HTERT RPE-1 (cell line): ENCODE measurements around the gene TRMU.
"Not testable (repeated sequence)": the region's sequence is repeated elsewhere in the genome, so short reads cannot be mapped to it uniquely, and the experiment has no call there.

Source experiments
- in situ Hi-C: fragments of 300-500 bp; cut with MboI; formaldehyde crosslinking; loops from 4 replicates; pipeline ENCODE4 v1.14.3; 2020; ENCODE audit warnings: low sequenced_read_pairs

TRMU gene

GRCh38 chr22:46299101-46299500 lies 36.4 kb upstream of the TRMU start:
- in situ Hi-C loops, result no loop called here

GRCh38 chr22:46300491-46300890 lies 35.0 kb upstream of the TRMU start:
- in situ Hi-C loops, result no loop called here

GRCh38 chr22:46303347-46303965 lies 32.1 kb upstream of the TRMU start:
- in situ Hi-C loops, result no loop called here

- in situ Hi-C loops, result no loop called here
These were observed 27.1 kb upstream of the TRMU start for GRCh38 chr22:46308283-46308988.

- in situ Hi-C loops, result no loop called here
These were observed 25.9 kb upstream of the TRMU start for GRCh38 chr22:46309526-46310085.

- in situ Hi-C loops, result no loop called here
These were observed 23.5 kb upstream of the TRMU start for GRCh38 chr22:46312056-46312455.

- in situ Hi-C loops, result not testable (repeated sequence)
These were observed 22.7 kb upstream of the TRMU start for GRCh38 chr22:46312848-46313247.

GRCh38 chr22:46315976-46316375 lies 19.5 kb upstream of the TRMU start:
- in situ Hi-C loops, result no loop called here

GRCh38 chr22:46317646-46318045 lies 17.9 kb upstream of the TRMU start:
- in situ Hi-C loops, result no loop called here

GRCh38 chr22:46318576-46318975 lies 16.9 kb upstream of the TRMU start:
- in situ Hi-C loops, result no loop called here

- in situ Hi-C loops, result no loop called here
These were observed 16.2 kb upstream of the TRMU start for GRCh38 chr22:46319319-46319718.

GRCh38 chr22:46320166-46320710 lies 15.3 kb upstream of the TRMU start:
- in situ Hi-C loops, result no loop called here

GRCh38 chr22:46320716-46321386 lies 14.7 kb upstream of the TRMU start:
- in situ Hi-C loops, result no loop called here

- in situ Hi-C loops, result no loop called here
These were observed 12.8 kb upstream of the TRMU start for GRCh38 chr22:46322711-46323110.

GRCh38 chr22:46323162-46323561 lies 12.4 kb upstream of the TRMU start:
- in situ Hi-C loops, result no loop called here

GRCh38 chr22:46326066-46326680 lies 9.3 kb upstream of the TRMU start:
- in situ Hi-C loops, result no loop called here

GRCh38 chr22:46327691-46328465 lies 7.6 kb upstream of the TRMU start:
- in situ Hi-C loops, result no loop called here

GRCh38 chr22:46328797-46329196 lies 6.7 kb upstream of the TRMU start:
- in situ Hi-C loops, result no loop called here

- in situ Hi-C loops, result no loop called here
These were observed 5.9 kb upstream of the TRMU start for GRCh38 chr22:46329616-46330015.

GRCh38 chr22:46330426-46330825 lies 5.1 kb upstream of the TRMU start:
- in situ Hi-C loops, result no loop called here
